Upper lobe of left lung (tissue), 6 donors: ENCODE measurements around the gene DNAJC22. TPM values are rescaled to one million over a fixed set of nuclear protein-coding genes. Genes with fewer than 3 reads are reported as not detected.

ENCODE experiments used
- ATAC-seq, 2 donors: fragments of 200-7000 bp; cut with Tn5 transposase; one replicate each; pipeline ENCODE4 v1.9.1; 2022; ENCODE audit warnings: mild to moderate bottlenecking in 2 of 2, moderate library complexity in 2 of 2; ENCODE audit not compliant: low FRiP score in 2 of 2
- DNase-seq, 2 donors: peaks; one replicate each; pipeline ENCODE4 v3.0.0-alpha.2; 2019 to 2020
- H3K27ac ChIP-seq, 4 donors: fragments of 200-600 bp; sonication (generic); one replicate each; pipeline ENCODE4 v1.5.1; 2016 to 2019
- H3K27me3 ChIP-seq, 4 donors: fragments of 200-600 bp; sonication (generic); one replicate each; pipeline ENCODE4 v1.5.1; 2017 to 2019
- H3K36me3 ChIP-seq, 4 donors: fragments of 200-600 bp; sonication (generic); one replicate each; pipeline ENCODE4 v1.5.1; 2016 to 2019
- H3K4me1 ChIP-seq, 4 donors: fragments of 200-600 bp; sonication (generic); one replicate each; pipeline ENCODE4 v1.5.1; 2018 to 2019
- H3K4me3 ChIP-seq, 4 donors: fragments of 200-600 bp; sonication (generic); one replicate each; pipeline ENCODE4 v1.5.1; 2017 to 2019; ENCODE audit warnings: mild to moderate bottlenecking in 2 of 4, moderate library complexity in 1 of 4
- H3K9me3 ChIP-seq, 4 donors: fragments of 200-600 bp; sonication (generic); one replicate each; pipeline ENCODE4 v1.5.1; 2018 to 2019
- CTCF ChIP-seq, 6 experiments: fragments of 450-650 bp in 4 of 6; fragments of 200-600 bp in 2 of 6; sonication (generic) in 2 of 6; IDR thresholded peaks; one replicate each; pipeline ENCODE4 v1.5.1; 2016 to 2019; ENCODE audit warnings: antibody characterized with exemption in 6 of 6
- EP300 ChIP-seq, 4 donors: sonication (generic); formaldehyde crosslinking; IDR thresholded peaks; one replicate each; pipeline ENCODE4 v1.5.1; 2017; ENCODE audit warnings: antibody characterized with exemption in 4 of 4, control low read depth in 2 of 4
- POLR2A ChIP-seq, 4 donors: fragments of 450-650 bp; IDR thresholded peaks; one replicate each; pipeline ENCODE4 v1.5.1; 2016 to 2017; ENCODE audit warnings: antibody characterized with exemption in 4 of 4, mild to moderate bottlenecking in 2 of 4
- POLR2AphosphoS5 ChIP-seq, 2 donors: sonication (generic); formaldehyde crosslinking; IDR thresholded peaks; one replicate each; pipeline ENCODE4 v1.5.1; 2017; ENCODE audit warnings: antibody characterized with exemption in 2 of 2
- WGBS, 2 donors: methylation state at CpG; one replicate each; pipeline ENCODE4 v1.1.5; 2017 to 2018; 5-methylcytosine and 5-hydroxymethylcytosine counted together
- total RNA-seq, 6 donors: library from RNA; depleted of rRNA in 4 of 6; stranded (reverse); fragments of >200 nt in 4 of 6; gene quantifications; one replicate each; pipeline versions ENCODE4 v1.1.0 to v1.2.1, GENCODE V29; 2016 to 2021
- donor health status: DM: no; HTN: no; CAD: no; lungs with moderate emphysema.
- donor health status: DM: no; HTN: yes; CAD: no; lungs with severe emphysema.

The DNAJC22 gene
- total RNA-seq, 6 donors from 2014 or later, result 0.15 to 0.59 (median 0.38) TPM; not detected in 2

GRCh38 chr12:49388682-49389386 is 42.1 kb downstream of the DNAJC22 start:
- ATAC-seq, result peak in 1 of 2 donors; percentile 78
- no peak for TF ChIP-seq CTCF (IDR thresholded peaks at IDR 0.05)
- no peak for TF ChIP-seq EP300 (IDR thresholded peaks at IDR 0.05)
- no peak for TF ChIP-seq POLR2A (IDR thresholded peaks at IDR 0.05)
- no peak for TF ChIP-seq POLR2AphosphoS5 (IDR thresholded peaks at IDR 0.05)
- H3K4me3 ChIP-seq, result no peak overlapping the region
- no peaks in the 10 kb centered on the region for H3K27me3 ChIP-seq
- WGBS, 2 donors, result 66% methylated on average over 18 of the region's 18 CpGs
- H3K4me1 ChIP-seq, result no peaks in the 10 kb centered on the region
- no peaks in the 10 kb centered on the region for H3K9me3 ChIP-seq
- DNase-seq, result peak; percentile 35 to 66
- H3K27ac ChIP-seq, result no peak overlapping the region
- H3K36me3 ChIP-seq, result no peaks in the 10 kb centered on the region

GRCh38 chr12:49389387-49389703 is 42.7 kb downstream of the DNAJC22 start:
- no peak for DNase-seq
- Histone ChIP-seq H3K4me3 (no peak overlapping the region), H3K27ac (no peak overlapping the region), H3K36me3 (no peaks in the 10 kb centered on the region), H3K27me3 (no peaks in the 10 kb centered on the region), H3K4me1 (no peaks in the 10 kb centered on the region), H3K9me3 (no peaks in the 10 kb centered on the region)
- 85 to 90% methylated on average over 11 to 13 of the region's 13 CpGs for WGBS, 2 donors
- ATAC-seq, result no peak
- no peak for TF ChIP-seq CTCF (IDR thresholded peaks at IDR 0.05)
- no peak for TF ChIP-seq POLR2AphosphoS5 (IDR thresholded peaks at IDR 0.05)
- TF ChIP-seq EP300 (IDR thresholded peaks at IDR 0.05), result no peak

GRCh38 chr12:49397000-49397399 is 50.3 kb downstream of the DNAJC22 start:
- ATAC-seq (no peak), DNase-seq (no peak)
- H3K36me3 ChIP-seq, result no peaks in the 10 kb centered on the region
- H3K4me3 ChIP-seq, result no peak overlapping the region
- H3K27me3 ChIP-seq, result no peaks in the 10 kb centered on the region
- TF ChIP-seq POLR2AphosphoS5 (IDR thresholded peaks at IDR 0.05), result no peak
- no peak for TF ChIP-seq EP300 (IDR thresholded peaks at IDR 0.05)
- no peak for TF ChIP-seq CTCF (IDR thresholded peaks at IDR 0.05)
- TF ChIP-seq POLR2A (IDR thresholded peaks at IDR 0.05), result no peak
- WGBS, 2 donors, result 92 to 95% methylated on average over 1 of the region's 1 CpG
- no peaks in the 10 kb centered on the region for H3K4me1 ChIP-seq
- no peak overlapping the region for H3K27ac ChIP-seq
- H3K9me3 ChIP-seq, result no peaks in the 10 kb centered on the region

- Histone ChIP-seq H3K27ac (no peak overlapping the region), H3K9me3 (no peaks in the 10 kb centered on the region), H3K4me1 (no peaks in the 10 kb centered on the region), H3K4me3 (no peak overlapping the region), H3K27me3 (no peaks in the 10 kb centered on the region), H3K36me3 (no peaks in the 10 kb centered on the region)
- DNase-seq (no peak), ATAC-seq (no peak)
- TF ChIP-seq POLR2A (IDR thresholded peaks at IDR 0.05), result no peak
- TF ChIP-seq EP300 (IDR thresholded peaks at IDR 0.05), result no peak
- TF ChIP-seq CTCF (IDR thresholded peaks at IDR 0.05), result no peak
- TF ChIP-seq POLR2AphosphoS5 (IDR thresholded peaks at IDR 0.05), result no peak
- 86 to 88% methylated on average over 1 of the region's 1 CpG for WGBS, 2 donors
These were observed 53.6 kb downstream of the DNAJC22 start for GRCh38 chr12:49400304-49400703.

Other genes starting within 250 kb of the DNAJC22 start
- gene LMBR1L, start 236.0 kb upstream of the DNAJC22 start, total RNA-seq, result 100 to 1,000 TPM in 1 of 6 donors, 10 to 100 TPM in 5; 20.4 to 108 (median 57.7) TPM
- gene TUBA1B, start 215.5 kb upstream of the DNAJC22 start, total RNA-seq, result 100 to 1,000 TPM in 5 of 6 donors, 10 to 100 TPM in 1; 87.0 to 764 (median 397) TPM
- 100 to 1,000 TPM in 3 of 6 donors, 10 to 100 TPM in 3; 54.2 to 191 (median 122) TPM for gene TUBA1A, start 157.8 kb upstream of the DNAJC22 start, total RNA-seq
- 100 to 1,000 TPM in 4 of 6 donors, 10 to 100 TPM in 2; 50.3 to 375 (median 108) TPM for gene TUBA1C, start 81.8 kb upstream of the DNAJC22 start, total RNA-seq
- 1 to 10 TPM in 1 of 6 donors, under 1 TPM in 1, not detected in 4; 0.27 to 1.2 TPM for gene PRPH, start 51.7 kb upstream of the DNAJC22 start, total RNA-seq
- 1 to 10 TPM in 3 of 6 donors, under 1 TPM in 1, not detected in 2; 0.86 to 3.3 (median 3.0) TPM for gene TROAP, start 23.6 kb upstream of the DNAJC22 start, total RNA-seq
- gene C1QL4, start 9.7 kb upstream of the DNAJC22 start, total RNA-seq, result not detected
- gene SPATS2, start 20.6 kb downstream of the DNAJC22 start, total RNA-seq, result 10 to 100 TPM in 5 of 6 donors, 1 to 10 TPM in 1; 6.2 to 33.5 (median 14.4) TPM
- gene KCNH3, start 192.1 kb downstream of the DNAJC22 start, total RNA-seq, result 10 to 100 TPM in 1 of 6 donors, 1 to 10 TPM in 4, under 1 TPM in 1; 0.37 to 19.9 (median 2.5) TPM
- gene MCRS1, start 221.3 kb downstream of the DNAJC22 start, total RNA-seq, result 10 to 100 TPM; 39.6 to 85.9 (median 62.7) TPM